GM19397 (cell line): Measurements from ENCODE around the gene TYW1.
A peak's percentile ranks its signal among the peaks of the same experiment; 100 is the strongest.
"Not testable (repeated sequence)": the region's sequence is repeated elsewhere in the genome, so short reads cannot be mapped to it uniquely, and the experiment has no call there.

Source experiments
- ATAC-seq: cut with Tn5 transposase; IDR thresholded peaks from one replicate; pipeline ENCODE4 v1.9.1; 2021; ENCODE audit warnings: mild to moderate bottlenecking, moderate library complexity; ENCODE audit not compliant: unreplicated experiment

The TYW1 gene

GRCh38 chr7:67120491-67120890 is 123.9 kb downstream of the TYW1 start:
- ATAC-seq, result not testable (repeated sequence)

- not testable (repeated sequence) for ATAC-seq
These were observed 131.6 kb downstream of the TYW1 start for GRCh38 chr7:67128257-67128656.

- not testable (repeated sequence) for ATAC-seq
These were observed 134.1 kb downstream of the TYW1 start for GRCh38 chr7:67130766-67131165.

GRCh38 chr7:67134912-67135311 is 138.3 kb downstream of the TYW1 start:
- ATAC-seq, result not testable (repeated sequence)

DNA sequence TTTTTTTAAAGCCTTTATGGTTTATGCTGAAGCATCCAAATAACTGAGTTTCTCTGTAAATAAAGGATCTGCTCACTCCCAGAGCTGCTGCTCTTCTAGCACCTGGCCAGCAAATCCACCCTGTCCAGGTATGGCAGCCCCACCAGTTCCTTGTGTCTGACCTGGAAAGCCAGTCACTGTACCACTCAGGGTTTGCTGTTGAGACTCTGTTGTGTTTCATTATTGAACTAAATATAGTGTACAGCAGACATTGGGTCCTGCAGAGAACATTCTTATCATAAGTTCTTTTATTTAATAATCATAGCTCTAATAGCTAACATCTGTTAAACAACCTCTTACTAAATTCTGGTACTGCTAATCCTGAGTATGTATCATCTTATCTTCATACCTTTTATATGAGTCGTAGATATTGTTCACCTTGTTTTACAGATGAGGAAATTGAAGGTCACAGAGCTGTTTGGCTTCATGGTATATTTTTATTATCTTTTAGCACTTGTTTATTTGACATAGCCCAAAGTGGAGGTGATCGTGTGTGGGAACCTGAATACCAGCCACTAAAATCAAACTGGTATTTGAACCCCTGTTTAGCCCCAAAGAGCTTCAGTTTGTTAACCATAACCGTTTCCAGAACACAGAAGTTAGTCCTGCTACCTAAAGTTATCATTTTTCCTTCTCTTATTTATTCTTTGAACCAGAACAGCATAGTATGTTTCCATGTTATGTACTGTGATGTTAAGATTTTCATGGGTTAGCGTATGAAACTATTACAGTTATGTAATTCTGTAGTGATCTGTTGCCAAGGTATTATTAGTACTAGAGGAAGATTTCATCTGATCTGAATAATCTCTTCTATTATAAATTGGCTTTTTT is 139.2 kb downstream of the TYW1 start:
- not testable (repeated sequence) for ATAC-seq

DNA sequence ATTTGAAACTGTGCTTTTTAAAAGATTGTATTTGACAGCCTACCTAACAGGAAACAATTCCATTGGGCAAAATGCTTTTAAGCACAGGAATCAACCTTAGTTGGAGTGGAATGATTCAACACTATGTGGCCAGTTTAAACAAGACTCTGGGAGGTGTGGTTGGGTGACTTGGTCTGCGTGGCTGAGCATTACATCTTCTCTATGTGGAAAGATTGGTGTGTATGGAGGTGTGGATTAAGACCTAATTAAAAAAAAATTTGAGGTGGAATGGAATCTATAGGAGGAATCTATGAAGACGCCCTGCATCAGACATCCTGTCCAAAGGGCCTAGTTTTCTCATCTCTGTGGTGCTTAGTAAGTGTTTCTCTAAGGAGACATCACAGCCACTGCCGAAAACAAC is 140.9 kb downstream of the TYW1 start:
- ATAC-seq, result not testable (repeated sequence)

DNA sequence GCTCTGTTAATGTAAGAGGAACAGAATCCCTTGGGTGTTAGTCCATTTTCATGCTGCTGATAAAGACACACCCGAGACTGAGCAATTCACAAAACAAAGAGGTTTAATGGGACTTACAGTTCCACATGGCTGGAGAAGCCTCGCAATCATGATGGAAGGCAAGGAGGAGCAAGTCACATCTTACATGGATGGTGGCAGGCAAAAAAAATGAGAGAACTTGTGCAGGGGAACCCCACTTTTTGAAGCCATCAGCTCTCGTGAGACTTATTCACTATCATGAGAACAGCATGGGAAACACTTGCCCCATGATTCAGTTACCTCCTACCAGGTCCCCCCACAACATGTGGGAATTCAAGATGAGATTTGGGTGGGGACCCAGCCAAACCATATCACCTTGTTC is 143.2 kb downstream of the TYW1 start:
- ATAC-seq, result not testable (repeated sequence)

- not testable (repeated sequence) for ATAC-seq
These were observed 144.4 kb downstream of the TYW1 start for GRCh38 chr7:67141001-67141400.

DNA sequence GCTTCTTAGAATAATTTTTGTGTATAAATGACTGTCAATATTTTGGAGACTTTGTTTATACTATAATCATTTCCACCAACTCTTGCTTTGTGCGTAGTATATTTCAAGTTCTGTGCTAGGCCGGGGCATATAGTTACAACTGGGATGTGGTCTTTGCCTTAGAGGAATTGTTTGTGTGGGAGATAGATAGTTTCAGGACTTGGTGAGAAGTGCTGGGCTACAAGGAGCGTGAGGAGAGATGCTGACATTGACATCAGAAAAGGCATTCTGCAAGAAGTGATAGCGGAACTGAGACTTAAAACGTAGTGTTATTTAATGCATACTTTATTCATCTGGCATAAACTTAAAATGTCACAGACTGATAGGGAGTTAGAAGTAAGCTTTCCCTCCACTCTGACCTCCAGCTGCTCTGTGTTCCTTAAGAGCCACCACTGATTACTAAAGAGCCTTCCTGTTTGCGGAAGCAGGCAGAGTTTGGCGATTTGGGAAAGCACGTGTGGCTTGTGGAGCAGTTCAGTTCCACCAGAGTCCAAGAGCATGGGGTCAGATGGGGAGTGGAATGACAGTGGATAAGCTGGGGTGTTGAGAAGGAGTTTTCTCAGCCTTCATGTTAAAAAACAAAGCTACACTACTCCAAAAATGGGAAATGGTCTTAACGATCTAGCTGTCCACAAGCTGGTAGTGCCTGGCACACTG is 146.6 kb downstream of the TYW1 start:
- not testable (repeated sequence) for ATAC-seq

DNA sequence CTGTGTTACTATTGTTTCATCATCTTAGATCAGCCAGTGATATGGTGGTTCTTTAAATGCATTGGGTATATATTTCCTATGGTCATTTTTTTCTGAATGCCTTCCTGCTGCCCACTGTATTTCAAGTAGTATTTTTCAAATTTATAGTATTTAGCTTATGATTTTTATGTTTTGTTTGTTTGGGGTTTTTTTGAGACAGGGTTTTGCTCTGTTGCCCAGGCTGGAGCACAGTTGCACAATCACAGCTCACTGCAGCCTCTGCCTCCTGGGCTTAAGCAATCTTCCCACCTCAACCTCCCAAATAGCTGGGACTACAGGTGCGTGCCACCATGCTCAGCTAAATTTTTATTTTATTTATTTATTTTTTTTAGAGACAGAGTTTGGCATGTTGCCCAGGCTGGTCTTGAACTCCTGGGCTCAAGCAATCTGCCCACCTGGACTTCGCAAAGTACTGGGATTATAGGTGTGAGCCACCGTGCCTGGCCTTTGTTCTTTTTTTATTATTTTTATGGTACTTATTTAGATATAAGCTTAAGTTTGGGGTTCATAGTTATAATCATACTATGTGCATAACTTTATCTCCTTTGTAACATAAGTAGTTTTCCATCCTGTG is 149.1 kb downstream of the TYW1 start:
- not testable (repeated sequence) for ATAC-seq

- not testable (repeated sequence) for ATAC-seq
These were observed 152.5 kb downstream of the TYW1 start for GRCh38 chr7:67149131-67149530.

DNA sequence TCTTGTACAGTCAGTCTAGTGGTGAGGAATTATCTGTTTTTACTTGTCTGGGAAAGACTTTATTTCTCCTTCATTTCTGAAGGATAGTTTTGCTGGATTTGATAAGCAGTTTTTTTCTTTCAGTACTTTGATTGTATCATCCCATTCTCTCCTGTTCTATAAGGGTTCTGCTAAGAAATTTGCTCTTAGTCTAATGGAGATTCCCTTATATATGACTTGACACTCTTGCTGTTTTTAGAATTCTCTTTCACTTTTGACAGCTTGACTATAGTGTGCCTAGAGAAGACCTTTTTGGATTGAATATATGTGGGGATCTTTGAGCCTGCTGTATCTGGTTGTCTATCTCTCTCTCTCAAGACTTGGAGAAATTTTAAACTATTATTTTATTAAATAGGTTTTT is 157.7 kb downstream of the TYW1 start:
- not testable (repeated sequence) for ATAC-seq

DNA sequence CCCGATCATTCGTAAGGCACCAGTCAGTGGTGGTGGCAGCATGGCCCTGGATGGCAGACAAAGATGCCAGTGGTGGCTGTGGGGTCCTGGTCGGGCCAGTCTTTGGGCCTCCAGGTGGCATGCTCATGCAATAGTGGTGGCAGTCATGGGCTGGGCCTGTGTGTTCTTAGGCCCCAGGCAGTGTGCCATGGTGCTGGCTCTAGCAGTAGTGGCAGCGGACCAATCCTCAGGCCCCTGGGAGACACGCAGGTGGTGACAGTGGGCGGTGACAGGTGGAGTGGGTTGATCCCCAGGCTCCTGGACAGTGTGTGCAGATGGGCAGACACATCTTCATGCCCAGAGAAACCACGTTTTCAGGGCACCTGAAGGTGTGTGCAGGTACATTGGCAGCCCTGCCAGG is 159.4 kb downstream of the TYW1 start:
- ATAC-seq, result not testable (repeated sequence)

DNA sequence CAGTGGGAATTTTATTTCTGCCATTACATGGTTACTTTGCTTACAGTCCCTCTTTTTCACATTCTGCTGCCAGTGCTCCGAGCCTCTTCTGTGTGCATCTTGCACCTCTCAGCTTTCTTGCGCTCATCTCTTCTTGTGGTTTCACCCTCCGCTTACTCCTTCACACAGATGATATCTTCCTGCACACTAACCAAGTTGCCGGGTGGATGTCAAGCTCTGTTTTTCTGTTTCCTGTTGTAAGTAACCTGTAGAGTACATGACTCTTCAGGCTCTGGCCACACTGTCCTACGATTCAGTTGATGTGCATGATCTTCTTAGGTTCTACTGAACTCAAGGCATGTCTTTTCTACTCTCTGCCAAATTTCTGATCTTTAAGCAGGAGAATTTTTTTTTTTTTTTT is 166.7 kb downstream of the TYW1 start:
- peak; percentile 76 for ATAC-seq

- ATAC-seq, result peak; percentile 68
These were observed 174.5 kb downstream of the TYW1 start for GRCh38 chr7:67171151-67171550.

DNA sequence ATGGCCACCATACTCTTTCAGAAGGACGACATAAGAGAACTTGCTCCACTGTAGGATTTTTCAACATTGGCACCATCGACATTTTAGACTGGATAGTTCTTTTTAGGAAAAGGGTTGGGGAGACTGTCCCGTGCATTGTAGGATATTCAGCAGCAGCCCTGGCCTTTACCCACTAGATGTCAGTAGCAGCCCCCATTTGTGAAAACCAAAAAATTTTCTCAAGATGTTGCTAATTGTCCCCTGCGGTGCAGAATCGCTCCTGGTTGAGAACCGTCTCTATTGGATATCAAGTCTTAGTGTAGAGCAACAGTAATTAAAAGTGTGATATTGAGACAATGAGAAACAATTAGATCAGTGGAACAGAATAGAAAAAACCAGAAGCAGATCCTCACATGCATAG is 180.1 kb downstream of the TYW1 start:
- not testable (repeated sequence) for ATAC-seq

GRCh38 chr7:67178915-67179688 is 182.5 kb downstream of the TYW1 start:
- not testable (repeated sequence) for ATAC-seq

GRCh38 chr7:67182956-67183750 is 186.5 kb downstream of the TYW1 start:
- ATAC-seq, result not testable (repeated sequence)

- not testable (repeated sequence) for ATAC-seq
These were observed 188.5 kb downstream of the TYW1 start for GRCh38 chr7:67184912-67185659.
